H9 (cell line): ENCODE results near the gene SCN5A. TPM values are rescaled to one million over a fixed set of nuclear protein-coding genes. Genes with fewer than 3 reads are reported as not detected.

Experiments used
- DNase-seq: peaks from one replicate; pipeline ENCODE4 v3.0.0-alpha.2; 2017
- H2AFZ ChIP-seq: one replicate; pipeline ENCODE4 v1.6.1; 2013; ENCODE audit warnings: mild to moderate bottlenecking, low read length, control low read depth, moderate library complexity
- H2AK5ac ChIP-seq: 2 replicates; pipeline ENCODE4 v1.6.1; 2013; ENCODE audit warnings: low read length, control low read depth, mixed read lengths; ENCODE audit not compliant: insufficient read length
- H2BK120ac ChIP-seq: one replicate; pipeline ENCODE4 v1.6.1; 2013; ENCODE audit warnings: low read depth, mild to moderate bottlenecking, low read length, control low read depth, inconsistent platforms; ENCODE audit not compliant: poor library complexity, severe bottlenecking
- H2BK12ac ChIP-seq: 2 replicates; pipeline ENCODE4 v1.6.1; 2013; ENCODE audit warnings: low read length, control low read depth, mixed read lengths, low read depth; ENCODE audit not compliant: insufficient read length
- H2BK15ac ChIP-seq: 2 replicates; pipeline ENCODE4 v1.6.1; 2013; ENCODE audit warnings: low read depth, low read length, control low read depth
- H2BK20ac ChIP-seq: one replicate; pipeline ENCODE4 v1.6.1; 2013; ENCODE audit warnings: low read depth, mild to moderate bottlenecking, low read length, control low read depth, inconsistent platforms; ENCODE audit not compliant: poor library complexity, severe bottlenecking
- H2BK5ac ChIP-seq: 2 replicates; pipeline ENCODE4 v1.6.1; 2013; ENCODE audit warnings: low read length, control low read depth, mixed read lengths; ENCODE audit not compliant: insufficient read length
- H3K14ac ChIP-seq: 2 replicates; pipeline ENCODE4 v1.6.1; 2013; ENCODE audit warnings: low read length, control low read depth; ENCODE audit not compliant: insufficient read depth
- H3K18ac ChIP-seq: 2 replicates; pipeline ENCODE4 v1.6.1; 2013; ENCODE audit warnings: low read depth, mild to moderate bottlenecking, mixed read lengths, low read length, control low read depth; ENCODE audit not compliant: insufficient read length
- H3K23ac ChIP-seq: 2 replicates; pipeline ENCODE4 v1.6.1; 2013; ENCODE audit warnings: low read length, control low read depth, mixed read lengths, low read depth; ENCODE audit not compliant: insufficient read length
- H3K23me2 ChIP-seq: 2 replicates; pipeline ENCODE4 v1.6.1; 2013; ENCODE audit warnings: low read depth, mild to moderate bottlenecking, mixed read lengths, low read length, control low read depth; ENCODE audit not compliant: insufficient read length, poor library complexity, severe bottlenecking
- H3K27ac ChIP-seq: 2 replicates; pipeline ENCODE4 v1.5.1; 2013; ENCODE audit warnings: low read length, control low read depth, mixed read lengths, low read depth; ENCODE audit not compliant: insufficient read length
- H3K27me3 ChIP-seq: 2 replicates; pipeline ENCODE4 v1.6.1; 2013; ENCODE audit warnings: low read length, control low read depth, inconsistent platforms; ENCODE audit not compliant: insufficient read depth
- H3K4ac ChIP-seq: 2 replicates; pipeline ENCODE4 v1.6.1; 2013; ENCODE audit warnings: low read depth, mild to moderate bottlenecking, control low read depth, inconsistent platforms, low read length, moderate library complexity
- H3K4me1 ChIP-seq: 2 replicates; pipeline ENCODE4 v1.6.1; 2013; ENCODE audit warnings: low read length, control low read depth, inconsistent platforms; ENCODE audit not compliant: insufficient read depth
- H3K4me2 ChIP-seq: 2 replicates; pipeline ENCODE4 v1.6.1; 2013; ENCODE audit warnings: low read length, control low read depth, mixed read lengths; ENCODE audit not compliant: insufficient read length, insufficient read depth
- H3K56ac ChIP-seq: 2 replicates; pipeline ENCODE4 v1.6.1; 2013; ENCODE audit warnings: low read depth, mild to moderate bottlenecking, mixed read lengths, low read length, control low read depth; ENCODE audit not compliant: insufficient read length
- H3K79me1 ChIP-seq: 2 replicates; pipeline ENCODE4 v1.6.1; 2013; ENCODE audit warnings: low read depth, mild to moderate bottlenecking, moderate library complexity, low read length, control low read depth, inconsistent platforms; ENCODE audit not compliant: insufficient read depth, poor library complexity, severe bottlenecking
- H3K79me2 ChIP-seq: 2 replicates; pipeline ENCODE4 v1.6.1; 2013; ENCODE audit warnings: low read length, control low read depth, inconsistent platforms; ENCODE audit not compliant: insufficient read depth
- H3K9ac ChIP-seq: 2 replicates; pipeline ENCODE4 v1.6.1; 2013; ENCODE audit warnings: low read length, control low read depth, mixed read lengths; ENCODE audit not compliant: insufficient read length; ENCODE audit errors: extremely low read depth
- H3K9me3 ChIP-seq: one replicate; pipeline ENCODE4 v1.6.1; 2013; ENCODE audit warnings: low read depth, low read length, inconsistent platforms; ENCODE audit not compliant: control insufficient read depth
- H3T11ph ChIP-seq: one replicate; pipeline ENCODE4 v1.6.1; 2013; ENCODE audit warnings: mild to moderate bottlenecking, low read length, control low read depth, inconsistent platforms
- H4K20me1 ChIP-seq: one replicate; pipeline ENCODE4 v1.6.1; 2013; ENCODE audit not compliant: control insufficient read depth, insufficient read length, insufficient read depth
- H4K5ac ChIP-seq: 2 replicates; pipeline ENCODE4 v1.6.1; 2013; ENCODE audit warnings: low read depth, mild to moderate bottlenecking, mixed read lengths, low read length, control low read depth; ENCODE audit not compliant: insufficient read length
- H4K8ac ChIP-seq: replicated peaks from 2 replicates; pipeline ENCODE4 v1.6.1; 2013; ENCODE audit warnings: low read length, control low read depth, mixed read lengths, low read depth; ENCODE audit not compliant: insufficient read length
- H4K91ac ChIP-seq: 2 replicates; pipeline ENCODE4 v1.6.1; 2013; ENCODE audit warnings: low read depth, mild to moderate bottlenecking, moderate library complexity, mixed read lengths, low read length, control low read depth; ENCODE audit not compliant: insufficient read length
- H3K27ac Mint-ChIP-seq, 3 experiments: 2 replicates in 2 of 3; 3 replicates in 1 of 3; pipeline ENCODE4 v1.8.0; 2020 to 2021; ENCODE audit warnings: mixed read lengths in 3 of 3, mild to moderate bottlenecking in 1 of 3, moderate library complexity in 1 of 3
- H3K27me3 Mint-ChIP-seq: 2 replicates; pipeline ENCODE4 v1.8.0; 2021; ENCODE audit warnings: low read depth, mild to moderate bottlenecking, moderate library complexity, mixed read lengths
- H3K36me3 Mint-ChIP-seq, 3 experiments: 2 replicates in 2 of 3; 3 replicates in 1 of 3; pipeline ENCODE4 v1.8.0; 2020 to 2021; ENCODE audit warnings: low read depth in 3 of 3, mixed read lengths in 3 of 3; ENCODE audit not compliant: insufficient read depth in 1 of 3
- H3K4me1 Mint-ChIP-seq, 2 experiments: 2 replicates each; pipeline ENCODE4 v1.8.0; 2020; ENCODE audit warnings: mixed read lengths in 2 of 2
- H3K4me3 Mint-ChIP-seq, 2 experiments: 2 replicates in 1 of 2; 3 replicates in 1 of 2; pipeline ENCODE4 v1.8.0; 2020 to 2021; ENCODE audit warnings: mild to moderate bottlenecking in 2 of 2, mixed read lengths in 2 of 2, moderate library complexity in 1 of 2
- H3K9me3 Mint-ChIP-seq, 2 experiments: 2 replicates in 1 of 2; 3 replicates in 1 of 2; pipeline ENCODE4 v1.8.0; 2020; ENCODE audit warnings: mild to moderate bottlenecking in 2 of 2, mixed read lengths in 2 of 2, moderate library complexity in 1 of 2
- WGBS: extraction: QIAGEN DNeasy Blood & Tissue Kit; methylation state at CpG from one replicate; pipeline ENCODE4 v1.1.7; 2013; ENCODE audit warnings: missing lambda C conversion rate, low lambda C conversion rate, mixed read lengths; ENCODE audit not compliant: insufficient read length; ENCODE audit errors: extremely low coverage; 5-methylcytosine and 5-hydroxymethylcytosine counted together
- total RNA-seq: library from RNA; stranded (reverse); gene quantifications from 2 replicates; pipeline ENCODE4 v1.2.1, GENCODE V29; 2021
- TF ChIP-seq, protein P1 (sequence below): fragments of 200-600 bp; sonication (generic); conservative IDR thresholded peaks from 3 replicates; pipeline ENCODE4 v1.8.0; 2021; ENCODE audit warnings: antibody characterized with exemption, mild to moderate bottlenecking

The SCN5A gene
- total RNA-seq, 1 experiment from 2014 or later = 6.5 TPM

DNA sequence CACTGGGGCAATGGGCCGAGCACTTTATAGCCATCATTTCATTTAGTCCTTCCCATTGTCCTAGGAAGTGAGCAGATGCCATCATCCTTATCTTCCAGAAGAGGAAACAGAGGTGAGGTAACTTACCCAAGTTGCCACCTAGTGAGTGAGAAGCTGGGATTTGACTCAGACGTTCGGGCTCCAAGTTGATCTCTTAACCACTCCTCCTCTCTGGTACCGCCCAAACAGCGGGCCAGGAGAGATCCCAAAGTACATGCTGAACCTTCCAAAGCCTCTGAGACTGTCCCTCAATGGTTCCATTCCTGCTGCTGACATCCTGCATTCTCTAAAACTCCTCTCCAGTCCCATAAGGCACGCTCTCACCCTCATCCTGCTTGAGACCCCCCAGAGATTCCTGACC, 97.1 kb downstream of the SCN5A start:
- Mint-ChIP-seq H3K27ac (no peak overlapping the region), H3K27me3 (peaks cover 9% of the 10 kb centered on the region), H3K9me3 (peaks cover 3 to 6% of the 10 kb centered on the region in 2 experiments; a peak in 2 of 5 replicates), H3K4me1 (peaks cover 12 to 13% of the 10 kb centered on the region in 2 experiments), H3K36me3 (peaks cover 15 to 37% (median 26%) of the 10 kb centered on the region in 3 experiments), H3K4me3 (no peak overlapping the region)
- Histone ChIP-seq H2BK12ac (no peak overlapping the region), H4K20me1 (no peaks in the 10 kb centered on the region), H2AFZ (no peak overlapping the region), H2BK20ac (no peak overlapping the region), H3K18ac (no peak overlapping the region), H2BK5ac (no peak overlapping the region), H2BK15ac (no peak overlapping the region), H3K23me2 (no peaks in the 10 kb centered on the region), H4K91ac (no peak overlapping the region), H4K8ac (no peak overlapping the region), H4K5ac (no peak overlapping the region), H3K79me1 (no peaks in the 10 kb centered on the region), H3K4me2 (no peak overlapping the region), H3K27ac (no peak overlapping the region), H3K9me3 (no peaks in the 10 kb centered on the region), H2AK5ac (no peak overlapping the region), H3K14ac (no peak overlapping the region), H3K27me3 (no peaks in the 10 kb centered on the region), H3K56ac (no peak overlapping the region), H3K79me2 (no peaks in the 10 kb centered on the region), H3T11ph (no peak overlapping the region), H2BK120ac (no peak overlapping the region), H3K4ac (no peak overlapping the region), H3K9ac (no peak overlapping the region), H3K4me1 (no peaks in the 10 kb centered on the region; the same call in 1 of the 2 replicates), H3K23ac (no peak overlapping the region)
- DNase-seq = no peak
- TF ChIP-seq, protein P1, sequence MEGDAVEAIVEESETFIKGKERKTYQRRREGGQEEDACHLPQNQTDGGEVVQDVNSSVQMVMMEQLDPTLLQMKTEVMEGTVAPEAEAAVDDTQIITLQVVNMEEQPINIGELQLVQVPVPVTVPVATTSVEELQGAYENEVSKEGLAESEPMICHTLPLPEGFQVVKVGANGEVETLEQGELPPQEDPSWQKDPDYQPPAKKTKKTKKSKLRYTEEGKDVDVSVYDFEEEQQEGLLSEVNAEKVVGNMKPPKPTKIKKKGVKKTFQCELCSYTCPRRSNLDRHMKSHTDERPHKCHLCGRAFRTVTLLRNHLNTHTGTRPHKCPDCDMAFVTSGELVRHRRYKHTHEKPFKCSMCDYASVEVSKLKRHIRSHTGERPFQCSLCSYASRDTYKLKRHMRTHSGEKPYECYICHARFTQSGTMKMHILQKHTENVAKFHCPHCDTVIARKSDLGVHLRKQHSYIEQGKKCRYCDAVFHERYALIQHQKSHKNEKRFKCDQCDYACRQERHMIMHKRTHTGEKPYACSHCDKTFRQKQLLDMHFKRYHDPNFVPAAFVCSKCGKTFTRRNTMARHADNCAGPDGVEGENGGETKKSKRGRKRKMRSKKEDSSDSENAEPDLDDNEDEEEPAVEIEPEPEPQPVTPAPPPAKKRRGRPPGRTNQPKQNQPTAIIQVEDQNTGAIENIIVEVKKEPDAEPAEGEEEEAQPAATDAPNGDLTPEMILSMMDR = no peak
- WGBS = no CpG with 5 or more reads among the region's 6 CpGs
